Ascending aorta (tissue), 2 donors: ENCODE results near the gene CEP112. TPM values are rescaled to one million over a fixed set of nuclear protein-coding genes. Genes with fewer than 3 reads are reported as not detected.

Source experiments
- DNase-seq, 2 donors: peaks; one replicate each; pipeline ENCODE4 v3.0.0-alpha.2; 2019; ENCODE audit warnings: low spot score in 2 of 2
- H3K27ac ChIP-seq, 2 donors: fragments of 200-600 bp; sonication (generic); one replicate each; pipeline ENCODE4 v1.5.1; 2016 to 2017; ENCODE audit warnings: mild to moderate bottlenecking in 1 of 2
- H3K27me3 ChIP-seq: fragments of 200-600 bp; sonication (generic); one replicate; pipeline ENCODE4 v1.5.1; 2017
- H3K36me3 ChIP-seq, 2 donors: fragments of 200-600 bp; sonication (generic); one replicate each; pipeline ENCODE4 v1.5.1; 2016
- H3K4me1 ChIP-seq, 2 donors: fragments of 200-600 bp; sonication (generic); one replicate each; pipeline ENCODE4 v1.5.1; 2016 to 2017; ENCODE audit warnings: mild to moderate bottlenecking in 1 of 2
- H3K4me3 ChIP-seq, 2 donors: fragments of 200-600 bp; sonication (generic); one replicate each; pipeline ENCODE4 v1.5.1; 2016 to 2017; ENCODE audit warnings: mild to moderate bottlenecking in 1 of 2
- H3K9me3 ChIP-seq, 2 donors: fragments of 200-600 bp; sonication (generic); one replicate each; pipeline ENCODE4 v1.5.1; 2016
- CTCF ChIP-seq, 3 experiments: fragments of 200-600 bp in 2 of 3; fragments of 450-650 bp in 1 of 3; sonication (generic) in 2 of 3; IDR thresholded peaks; one replicate each; pipeline ENCODE4 v1.5.1; 2016 to 2019; ENCODE audit warnings: antibody characterized with exemption in 3 of 3, mild to moderate bottlenecking in 1 of 3, moderate library complexity in 1 of 3
- intact Hi-C: fragments of 100-400 bp; cut with DNase I; formaldehyde crosslinking; loops from one replicate; pipeline ENCODE4 v1.15.1; 2023
- total RNA-seq: library from RNA; depleted of rRNA; stranded (reverse); fragments of >200 nt; gene quantifications from one replicate; pipeline ENCODE4 v1.1.0, GENCODE V29; 2016

Gene CEP112
- total RNA-seq, 1 donor from 2014 or later: 11.4 TPM

GRCh38 chr17:66227212-66228045 is 35.5 kb upstream of the CEP112 start:
- no peak for TF ChIP-seq CTCF (IDR thresholded peaks at IDR 0.05)

GRCh38 chr17:66222798-66223350 is 30.9 kb upstream of the CEP112 start:
- intact Hi-C loops: no loop called here
- no peak for DNase-seq
- H3K9me3 ChIP-seq: no peaks in the 10 kb centered on the region

More at GRCh38 chr17:66227212-66228045, 35.5 kb upstream of the CEP112 start:
- Histone ChIP-seq H3K36me3 (no peaks in the 10 kb centered on the region), H3K27me3 (no peaks in the 10 kb centered on the region), H3K4me1 (no peaks in the 10 kb centered on the region), H3K4me3 (no peak overlapping the region), H3K27ac (no peak overlapping the region), H3K9me3 (no peaks in the 10 kb centered on the region)
- DNase-seq: no peak
- intact Hi-C loops: no loop called here

GRCh38 chr17:66221755-66222530 is 30.0 kb upstream of the CEP112 start:
- H3K27ac ChIP-seq: no peak overlapping the region
- intact Hi-C loops: no loop called here
- H3K4me1 ChIP-seq: no peaks in the 10 kb centered on the region
- no peak overlapping the region for H3K4me3 ChIP-seq
- no peak for TF ChIP-seq CTCF (IDR thresholded peaks at IDR 0.05)
- no peaks in the 10 kb centered on the region for H3K27me3 ChIP-seq
- no peak for DNase-seq
- no peaks in the 10 kb centered on the region for H3K36me3 ChIP-seq
- no peaks in the 10 kb centered on the region for H3K9me3 ChIP-seq

More at GRCh38 chr17:66222798-66223350, 30.9 kb upstream of the CEP112 start:
- Histone ChIP-seq H3K4me3 (no peak overlapping the region), H3K27ac (no peak overlapping the region), H3K36me3 (no peaks in the 10 kb centered on the region), H3K4me1 (no peaks in the 10 kb centered on the region), H3K27me3 (no peaks in the 10 kb centered on the region)
- TF ChIP-seq CTCF (IDR thresholded peaks at IDR 0.05): no peak

GRCh38 chr17:66221343-66221742 is 29.4 kb upstream of the CEP112 start:
- Histone ChIP-seq H3K27ac (no peak overlapping the region), H3K9me3 (no peaks in the 10 kb centered on the region), H3K27me3 (no peaks in the 10 kb centered on the region), H3K4me1 (no peaks in the 10 kb centered on the region), H3K4me3 (no peak overlapping the region), H3K36me3 (no peaks in the 10 kb centered on the region)
- DNase-seq: no peak
- no peak for TF ChIP-seq CTCF (IDR thresholded peaks at IDR 0.05)
- intact Hi-C loops: no loop called here

- H3K4me1 ChIP-seq: no peaks in the 10 kb centered on the region
- intact Hi-C loops: no loop called here
Measured at GRCh38 chr17:66220079-66220835, 28.3 kb upstream of the CEP112 start.

More at GRCh38 chr17:66220079-66220835, 28.3 kb upstream of the CEP112 start:
- H3K9me3 ChIP-seq: no peaks in the 10 kb centered on the region
- H3K27ac ChIP-seq: no peak overlapping the region
- DNase-seq: no peak
- no peak for TF ChIP-seq CTCF (IDR thresholded peaks at IDR 0.05)
- H3K27me3 ChIP-seq: no peaks in the 10 kb centered on the region
- H3K36me3 ChIP-seq: no peaks in the 10 kb centered on the region
- no peak overlapping the region for H3K4me3 ChIP-seq
